ENCODE results near the gene RANBP1. TPM values are rescaled to one million over a fixed set of nuclear protein-coding genes. Genes with fewer than 3 reads are reported as not detected.
A peak's percentile ranks its signal among the peaks of the same experiment; 100 is the strongest.

Gene RANBP1
- total and polyA plus RNA-seq, 9 of the 15 experiments (the other 6 are each of a cell fraction or from before 2014, with no cell fraction given): 162 to 2,891 (median 1,289) TPM

DNA sequence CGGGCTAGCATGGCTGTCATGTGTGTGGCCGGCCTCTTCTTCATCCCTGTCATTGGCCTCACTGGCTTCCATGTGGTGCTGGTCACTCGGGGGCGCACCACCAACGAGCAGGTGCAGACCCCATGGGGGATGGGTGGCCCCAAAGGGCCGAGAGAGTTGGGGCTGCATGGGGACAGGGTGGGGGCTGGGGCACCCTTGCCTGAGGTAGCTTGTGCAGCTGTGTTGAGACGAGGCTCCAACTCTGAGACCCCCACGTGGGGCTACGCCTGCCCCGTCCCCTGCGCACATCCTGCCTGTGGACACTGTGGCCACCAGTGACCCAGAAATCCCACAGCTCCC is 24.2 kb downstream of the RANBP1 start:
- no TSS peak for BruUV-seq (replicated peaks)
- no peaks in the 10 kb centered on the region for H3K79me2 ChIP-seq (ENCODE audit: control insufficient read depth, insufficient read depth, low read length)
- TF ChIP-seq ZBTB7A (IDR thresholded peaks at IDR 0.05; ENCODE audit: borderline replicate concordance, control insufficient read depth, low read depth, low read length): 0 out of 2 replicates have a peak, but pooled peaks have one; percentile 16
- TF ChIP-seq, protein P1, sequence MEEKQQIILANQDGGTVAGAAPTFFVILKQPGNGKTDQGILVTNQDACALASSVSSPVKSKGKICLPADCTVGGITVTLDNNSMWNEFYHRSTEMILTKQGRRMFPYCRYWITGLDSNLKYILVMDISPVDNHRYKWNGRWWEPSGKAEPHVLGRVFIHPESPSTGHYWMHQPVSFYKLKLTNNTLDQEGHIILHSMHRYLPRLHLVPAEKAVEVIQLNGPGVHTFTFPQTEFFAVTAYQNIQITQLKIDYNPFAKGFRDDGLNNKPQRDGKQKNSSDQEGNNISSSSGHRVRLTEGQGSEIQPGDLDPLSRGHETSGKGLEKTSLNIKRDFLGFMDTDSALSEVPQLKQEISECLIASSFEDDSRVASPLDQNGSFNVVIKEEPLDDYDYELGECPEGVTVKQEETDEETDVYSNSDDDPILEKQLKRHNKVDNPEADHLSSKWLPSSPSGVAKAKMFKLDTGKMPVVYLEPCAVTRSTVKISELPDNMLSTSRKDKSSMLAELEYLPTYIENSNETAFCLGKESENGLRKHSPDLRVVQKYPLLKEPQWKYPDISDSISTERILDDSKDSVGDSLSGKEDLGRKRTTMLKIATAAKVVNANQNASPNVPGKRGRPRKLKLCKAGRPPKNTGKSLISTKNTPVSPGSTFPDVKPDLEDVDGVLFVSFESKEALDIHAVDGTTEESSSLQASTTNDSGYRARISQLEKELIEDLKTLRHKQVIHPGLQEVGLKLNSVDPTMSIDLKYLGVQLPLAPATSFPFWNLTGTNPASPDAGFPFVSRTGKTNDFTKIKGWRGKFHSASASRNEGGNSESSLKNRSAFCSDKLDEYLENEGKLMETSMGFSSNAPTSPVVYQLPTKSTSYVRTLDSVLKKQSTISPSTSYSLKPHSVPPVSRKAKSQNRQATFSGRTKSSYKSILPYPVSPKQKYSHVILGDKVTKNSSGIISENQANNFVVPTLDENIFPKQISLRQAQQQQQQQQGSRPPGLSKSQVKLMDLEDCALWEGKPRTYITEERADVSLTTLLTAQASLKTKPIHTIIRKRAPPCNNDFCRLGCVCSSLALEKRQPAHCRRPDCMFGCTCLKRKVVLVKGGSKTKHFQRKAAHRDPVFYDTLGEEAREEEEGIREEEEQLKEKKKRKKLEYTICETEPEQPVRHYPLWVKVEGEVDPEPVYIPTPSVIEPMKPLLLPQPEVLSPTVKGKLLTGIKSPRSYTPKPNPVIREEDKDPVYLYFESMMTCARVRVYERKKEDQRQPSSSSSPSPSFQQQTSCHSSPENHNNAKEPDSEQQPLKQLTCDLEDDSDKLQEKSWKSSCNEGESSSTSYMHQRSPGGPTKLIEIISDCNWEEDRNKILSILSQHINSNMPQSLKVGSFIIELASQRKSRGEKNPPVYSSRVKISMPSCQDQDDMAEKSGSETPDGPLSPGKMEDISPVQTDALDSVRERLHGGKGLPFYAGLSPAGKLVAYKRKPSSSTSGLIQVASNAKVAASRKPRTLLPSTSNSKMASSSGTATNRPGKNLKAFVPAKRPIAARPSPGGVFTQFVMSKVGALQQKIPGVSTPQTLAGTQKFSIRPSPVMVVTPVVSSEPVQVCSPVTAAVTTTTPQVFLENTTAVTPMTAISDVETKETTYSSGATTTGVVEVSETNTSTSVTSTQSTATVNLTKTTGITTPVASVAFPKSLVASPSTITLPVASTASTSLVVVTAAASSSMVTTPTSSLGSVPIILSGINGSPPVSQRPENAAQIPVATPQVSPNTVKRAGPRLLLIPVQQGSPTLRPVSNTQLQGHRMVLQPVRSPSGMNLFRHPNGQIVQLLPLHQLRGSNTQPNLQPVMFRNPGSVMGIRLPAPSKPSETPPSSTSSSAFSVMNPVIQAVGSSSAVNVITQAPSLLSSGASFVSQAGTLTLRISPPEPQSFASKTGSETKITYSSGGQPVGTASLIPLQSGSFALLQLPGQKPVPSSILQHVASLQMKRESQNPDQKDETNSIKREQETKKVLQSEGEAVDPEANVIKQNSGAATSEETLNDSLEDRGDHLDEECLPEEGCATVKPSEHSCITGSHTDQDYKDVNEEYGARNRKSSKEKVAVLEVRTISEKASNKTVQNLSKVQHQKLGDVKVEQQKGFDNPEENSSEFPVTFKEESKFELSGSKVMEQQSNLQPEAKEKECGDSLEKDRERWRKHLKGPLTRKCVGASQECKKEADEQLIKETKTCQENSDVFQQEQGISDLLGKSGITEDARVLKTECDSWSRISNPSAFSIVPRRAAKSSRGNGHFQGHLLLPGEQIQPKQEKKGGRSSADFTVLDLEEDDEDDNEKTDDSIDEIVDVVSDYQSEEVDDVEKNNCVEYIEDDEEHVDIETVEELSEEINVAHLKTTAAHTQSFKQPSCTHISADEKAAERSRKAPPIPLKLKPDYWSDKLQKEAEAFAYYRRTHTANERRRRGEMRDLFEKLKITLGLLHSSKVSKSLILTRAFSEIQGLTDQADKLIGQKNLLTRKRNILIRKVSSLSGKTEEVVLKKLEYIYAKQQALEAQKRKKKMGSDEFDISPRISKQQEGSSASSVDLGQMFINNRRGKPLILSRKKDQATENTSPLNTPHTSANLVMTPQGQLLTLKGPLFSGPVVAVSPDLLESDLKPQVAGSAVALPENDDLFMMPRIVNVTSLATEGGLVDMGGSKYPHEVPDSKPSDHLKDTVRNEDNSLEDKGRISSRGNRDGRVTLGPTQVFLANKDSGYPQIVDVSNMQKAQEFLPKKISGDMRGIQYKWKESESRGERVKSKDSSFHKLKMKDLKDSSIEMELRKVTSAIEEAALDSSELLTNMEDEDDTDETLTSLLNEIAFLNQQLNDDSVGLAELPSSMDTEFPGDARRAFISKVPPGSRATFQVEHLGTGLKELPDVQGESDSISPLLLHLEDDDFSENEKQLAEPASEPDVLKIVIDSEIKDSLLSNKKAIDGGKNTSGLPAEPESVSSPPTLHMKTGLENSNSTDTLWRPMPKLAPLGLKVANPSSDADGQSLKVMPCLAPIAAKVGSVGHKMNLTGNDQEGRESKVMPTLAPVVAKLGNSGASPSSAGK (IDR thresholded peaks at IDR 0.05): no peak
- TF ChIP-seq, protein P2, sequence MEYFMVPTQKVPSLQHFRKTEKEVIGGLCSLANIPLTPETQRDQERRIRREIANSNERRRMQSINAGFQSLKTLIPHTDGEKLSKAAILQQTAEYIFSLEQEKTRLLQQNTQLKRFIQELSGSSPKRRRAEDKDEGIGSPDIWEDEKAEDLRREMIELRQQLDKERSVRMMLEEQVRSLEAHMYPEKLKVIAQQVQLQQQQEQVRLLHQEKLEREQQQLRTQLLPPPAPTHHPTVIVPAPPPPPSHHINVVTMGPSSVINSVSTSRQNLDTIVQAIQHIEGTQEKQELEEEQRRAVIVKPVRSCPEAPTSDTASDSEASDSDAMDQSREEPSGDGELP (CRISPR knock-in tag; IDR thresholded peaks at IDR 0.05; ENCODE audit: borderline replicate concordance): no peak
- TF ChIP-seq FIP1L1 (IDR thresholded peaks at IDR 0.05; ENCODE audit: low read depth, low read length, poor library complexity, severe bottlenecking): peak; percentile 55
- no peak for TF ChIP-seq MCM2 (IDR thresholded peaks at IDR 0.05; ENCODE audit: low read depth)
- no peak overlapping the region for H3K4me2 ChIP-seq (ENCODE audit: insufficient read depth, low read length)
- CTCF ChIA-PET (ENCODE audit: low intra/inter-chr PET ratio): no interaction called here
- peaks cover 41% of the 10 kb centered on the region for H4K20me1 ChIP-seq (replicated peaks; ENCODE audit: control insufficient read depth, insufficient read depth, low read length)
- 85% methylated on average over 11 of the region's 11 CpGs for WGBS (ENCODE audit: insufficient coverage, low coverage, missing lambda C conversion rate)
- H3K9ac ChIP-seq (ENCODE audit: insufficient read depth in 1 of 2, low read depth in 2 of 2, low read length in 2 of 2): peak overlapping the region in 1 of 2 experiments; percentile 65; a peak in 2 of 4 replicates
- no peak overlapping the region for H3K27ac ChIP-seq (ENCODE audit: extremely low read depth, low read depth, low read length)
- H2AFZ ChIP-seq (ENCODE audit: low read depth, low read length): no peak overlapping the region
- intact Hi-C loops (cut with micrococcal nuclease): no loop called here
- no peaks in the 10 kb centered on the region for H3K27me3 ChIP-seq (ENCODE audit: control insufficient read depth in 2 of 2, insufficient read depth in 2 of 2, low read length in 2 of 2)
- peaks cover 9 to 89% of the 10 kb centered on the region in 2 experiments for H3K4me1 ChIP-seq (replicated peaks in 1 of 2; ENCODE audit: control insufficient read depth in 2 of 2, insufficient read depth in 2 of 2, low read length in 2 of 2)
- DNase-seq (ENCODE audit: extremely low read depth in 1 of 4, low spot score in 3 of 4) (no peak), ATAC-seq (no peak), FAIRE-seq (no peak)
- H3K9me1 ChIP-seq (ENCODE audit: control insufficient read depth, insufficient read depth, low read length): peaks cover 18% of the 10 kb centered on the region
- H3K9me3 ChIP-seq (replicated peaks; ENCODE audit: control insufficient read depth, insufficient read depth, low read depth, low read length): no peaks in the 10 kb centered on the region
- in situ Hi-C loops (cut with MboI): no loop called here
- no peak overlapping the region for H3K4me3 ChIP-seq
- peaks cover 17% of the 10 kb centered on the region; the same call in 2 of the 3 replicates for H3K36me3 ChIP-seq (ENCODE audit: control insufficient read depth, insufficient read depth, low read length)
- POLR2A ChIA-PET: interaction anchor here (0.6 to 7.2 kb wide), 4 partner anchors 11 to 154 kb away, joined by 3 to 68 read pairs (median 4); no protein-coding TSS in a partner anchor

Measured in K562 (cell line).